ENCODE results near the gene GNMT. TPM values are rescaled to one million over a fixed set of nuclear protein-coding genes. Genes with fewer than 3 reads are reported as not detected.
"Not testable (repeated sequence)": the region's sequence is repeated elsewhere in the genome, so short reads cannot be mapped to it uniquely, and the experiment has no call there.

GNMT gene
- total RNA-seq, 3 donors from 2014 or later: 0.75 to 0.76 TPM; not detected in 1

DNA sequence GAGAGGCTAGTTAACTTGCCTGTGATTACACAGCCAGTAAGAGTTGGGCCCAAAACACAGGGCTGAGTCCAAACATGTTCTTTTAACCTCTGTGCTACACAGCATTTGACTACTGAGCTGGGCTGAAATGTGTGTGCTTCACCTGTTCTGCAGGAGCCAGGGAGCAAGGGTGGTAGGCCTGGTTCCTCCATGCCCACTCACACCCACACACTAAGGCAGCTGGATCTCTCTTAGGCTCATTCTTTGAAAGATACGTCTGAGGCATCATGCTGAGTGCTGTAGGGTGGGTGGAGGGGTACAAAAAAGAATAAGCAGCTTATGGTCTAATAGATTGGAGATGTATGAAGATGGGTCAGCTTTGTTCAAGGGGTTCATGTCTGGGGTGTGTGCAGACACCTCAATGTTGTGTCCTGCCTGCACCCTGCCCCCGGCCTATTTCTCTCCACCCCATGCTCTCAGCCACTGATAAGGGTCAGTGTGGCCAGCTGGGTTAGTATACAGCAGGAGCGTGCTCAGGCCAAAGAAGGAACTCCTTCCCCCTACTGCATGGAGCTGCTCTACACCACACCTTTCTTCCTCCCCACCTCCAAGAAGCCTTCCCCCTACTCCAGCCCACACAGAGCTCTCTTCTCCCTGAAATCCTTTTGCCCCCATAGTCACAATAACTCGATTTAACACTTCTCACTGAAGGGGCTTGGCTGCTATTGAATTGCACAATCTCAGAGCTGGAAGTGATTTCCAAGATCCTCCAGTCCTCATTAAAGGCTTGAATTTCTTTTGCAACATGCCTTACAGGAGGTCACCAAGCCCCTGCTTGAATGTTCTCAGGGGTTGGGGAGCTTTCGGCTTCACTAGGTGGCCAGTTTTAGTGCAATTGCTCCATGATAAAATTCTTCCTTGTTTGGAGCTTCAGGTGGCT lies 27.2 kb downstream of the GNMT start:
- H3K4me3 ChIP-seq: no peak overlapping the region
- intact Hi-C loops (cut with DNase I, micrococcal nuclease): no loop called here
- TF ChIP-seq, protein P1, sequence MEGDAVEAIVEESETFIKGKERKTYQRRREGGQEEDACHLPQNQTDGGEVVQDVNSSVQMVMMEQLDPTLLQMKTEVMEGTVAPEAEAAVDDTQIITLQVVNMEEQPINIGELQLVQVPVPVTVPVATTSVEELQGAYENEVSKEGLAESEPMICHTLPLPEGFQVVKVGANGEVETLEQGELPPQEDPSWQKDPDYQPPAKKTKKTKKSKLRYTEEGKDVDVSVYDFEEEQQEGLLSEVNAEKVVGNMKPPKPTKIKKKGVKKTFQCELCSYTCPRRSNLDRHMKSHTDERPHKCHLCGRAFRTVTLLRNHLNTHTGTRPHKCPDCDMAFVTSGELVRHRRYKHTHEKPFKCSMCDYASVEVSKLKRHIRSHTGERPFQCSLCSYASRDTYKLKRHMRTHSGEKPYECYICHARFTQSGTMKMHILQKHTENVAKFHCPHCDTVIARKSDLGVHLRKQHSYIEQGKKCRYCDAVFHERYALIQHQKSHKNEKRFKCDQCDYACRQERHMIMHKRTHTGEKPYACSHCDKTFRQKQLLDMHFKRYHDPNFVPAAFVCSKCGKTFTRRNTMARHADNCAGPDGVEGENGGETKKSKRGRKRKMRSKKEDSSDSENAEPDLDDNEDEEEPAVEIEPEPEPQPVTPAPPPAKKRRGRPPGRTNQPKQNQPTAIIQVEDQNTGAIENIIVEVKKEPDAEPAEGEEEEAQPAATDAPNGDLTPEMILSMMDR (IDR thresholded peaks at IDR 0.05): no peak
- H3K36me3 ChIP-seq (ENCODE audit: low read depth): no peaks in the 10 kb centered on the region
- DNase-seq (peak in 1 of 3 donors; percentile 1), ATAC-seq (no peak)
- no peaks in the 10 kb centered on the region for H3K9me3 ChIP-seq
- H3K4me1 ChIP-seq (ENCODE audit: low read depth): peaks cover 27% of the 10 kb centered on the region

DNA sequence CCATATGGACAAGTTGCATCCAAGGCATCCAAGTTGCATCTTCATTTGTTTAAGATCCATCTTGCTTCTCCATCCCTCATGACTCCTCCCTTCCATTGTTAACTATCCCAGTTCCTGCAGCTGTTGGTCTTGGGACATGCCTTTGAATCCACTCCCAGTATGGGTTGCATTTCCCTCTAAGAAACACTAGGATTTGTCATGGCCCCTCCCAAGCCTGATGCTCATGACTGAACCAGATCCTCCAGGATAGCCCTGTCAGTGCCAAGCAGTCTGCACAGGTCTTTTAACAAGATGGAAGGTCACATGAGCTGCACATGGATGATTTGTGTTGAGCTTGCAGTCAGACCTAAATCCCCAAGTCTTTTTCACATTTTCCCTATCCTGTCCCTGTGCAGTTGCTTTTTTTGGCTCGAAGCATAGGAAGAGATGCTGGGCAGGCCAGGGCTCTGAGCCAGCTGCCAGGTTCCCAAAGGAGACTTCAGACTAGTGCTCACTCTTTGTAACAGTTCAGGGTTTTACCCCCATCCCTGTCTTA lies 28.0 kb downstream of the GNMT start:
- intact Hi-C loops (cut with DNase I, micrococcal nuclease): no loop called here
- ATAC-seq (no peak), DNase-seq (no peak)
- H3K4me1 ChIP-seq (ENCODE audit: low read depth): peaks cover 27% of the 10 kb centered on the region
- TF ChIP-seq, protein P1 (IDR thresholded peaks at IDR 0.05): no peak
- no peak overlapping the region for H3K4me3 ChIP-seq
- H3K36me3 ChIP-seq (ENCODE audit: low read depth): no peaks in the 10 kb centered on the region
- no peaks in the 10 kb centered on the region for H3K9me3 ChIP-seq

DNA sequence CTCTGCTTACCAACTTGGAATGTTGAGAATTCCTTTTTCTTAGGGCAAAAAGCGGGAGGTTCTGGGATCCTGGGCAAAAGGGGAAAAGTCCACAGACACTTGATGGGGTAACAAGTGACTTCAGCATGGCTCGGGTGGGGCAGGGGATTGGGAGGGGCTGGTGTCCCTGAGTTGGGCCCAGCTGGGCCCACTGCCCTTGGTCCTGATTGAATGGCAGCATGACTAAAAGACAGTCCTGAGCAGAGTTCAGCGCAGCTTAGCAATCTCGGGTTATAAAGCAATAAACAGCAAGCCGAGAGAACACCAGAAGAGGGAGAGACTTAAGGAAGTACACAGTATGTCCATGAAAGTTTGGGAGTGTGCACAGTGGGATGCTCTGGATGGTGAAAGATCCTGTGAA lies 29.4 kb downstream of the GNMT start:
- peak; percentile 43 to 72 (median 71) for DNase-seq
- ATAC-seq: peak; percentile 93
- Histone ChIP-seq H3K4me3 (no peak overlapping the region), H3K9me3 (no peaks in the 10 kb centered on the region), H3K4me1 (ENCODE audit: low read depth) (peaks cover 27% of the 10 kb centered on the region), H3K36me3 (ENCODE audit: low read depth) (no peaks in the 10 kb centered on the region)
- intact Hi-C loops (cut with DNase I, micrococcal nuclease): no loop called here
- TF ChIP-seq, protein P1 (IDR thresholded peaks at IDR 0.05): no peak

DNA sequence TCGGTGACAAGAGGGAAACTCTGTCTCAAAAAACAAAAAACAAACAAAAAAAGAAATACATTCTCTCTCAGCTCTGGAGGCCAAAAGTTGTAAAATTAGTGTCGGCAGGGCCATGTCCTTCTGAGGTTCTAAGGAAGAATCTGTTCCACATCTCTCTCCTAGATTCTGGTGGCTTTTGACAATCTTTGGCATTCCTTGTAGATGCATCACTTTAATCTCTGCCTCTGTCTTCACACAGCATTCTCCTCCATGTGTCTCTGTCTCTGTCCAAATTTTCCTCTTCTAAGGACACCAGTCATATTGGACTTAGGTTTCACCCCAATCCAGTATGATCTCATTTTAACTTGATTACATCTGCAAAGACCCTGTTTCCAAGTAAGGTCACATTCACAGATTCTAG lies 32.9 kb downstream of the GNMT start:
- Histone ChIP-seq H3K9me3 (no peaks in the 10 kb centered on the region), H3K36me3 (ENCODE audit: low read depth) (no peaks in the 10 kb centered on the region), H3K4me1 (ENCODE audit: low read depth) (peaks cover 21% of the 10 kb centered on the region), H3K4me3 (no peak overlapping the region)
- DNase-seq: no peak
- ATAC-seq: no peak
- TF ChIP-seq, protein P1 (IDR thresholded peaks at IDR 0.05): no peak
- intact Hi-C loops (cut with DNase I, micrococcal nuclease): no loop called here

DNA sequence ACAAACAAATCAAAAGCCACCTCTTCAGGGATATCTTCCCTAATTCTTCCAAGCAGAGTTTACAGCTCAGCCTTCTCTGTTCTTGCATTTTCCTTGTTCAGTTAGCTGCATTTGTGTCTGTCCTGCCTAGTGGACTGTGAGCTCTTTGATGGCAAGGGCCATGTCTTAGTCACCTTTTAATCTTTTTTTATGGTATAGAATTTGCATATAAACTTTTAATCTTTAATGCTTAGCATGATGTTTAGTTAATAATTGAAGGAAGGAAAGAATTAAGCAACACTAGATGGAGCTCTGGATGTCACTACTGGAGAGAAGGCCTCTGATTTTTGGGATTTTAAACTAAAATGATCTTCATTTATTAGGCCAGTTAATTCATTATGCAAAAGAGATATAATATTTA lies 36.0 kb downstream of the GNMT start:
- Histone ChIP-seq H3K9me3 (no peaks in the 10 kb centered on the region), H3K4me3 (no peak overlapping the region), H3K4me1 (ENCODE audit: low read depth) (peaks cover 7% of the 10 kb centered on the region), H3K36me3 (ENCODE audit: low read depth) (no peaks in the 10 kb centered on the region)
- TF ChIP-seq, protein P1 (IDR thresholded peaks at IDR 0.05): no peak
- peak; percentile 95 for ATAC-seq
- no peak for DNase-seq
- intact Hi-C loops (cut with DNase I, micrococcal nuclease): no loop called here

DNA sequence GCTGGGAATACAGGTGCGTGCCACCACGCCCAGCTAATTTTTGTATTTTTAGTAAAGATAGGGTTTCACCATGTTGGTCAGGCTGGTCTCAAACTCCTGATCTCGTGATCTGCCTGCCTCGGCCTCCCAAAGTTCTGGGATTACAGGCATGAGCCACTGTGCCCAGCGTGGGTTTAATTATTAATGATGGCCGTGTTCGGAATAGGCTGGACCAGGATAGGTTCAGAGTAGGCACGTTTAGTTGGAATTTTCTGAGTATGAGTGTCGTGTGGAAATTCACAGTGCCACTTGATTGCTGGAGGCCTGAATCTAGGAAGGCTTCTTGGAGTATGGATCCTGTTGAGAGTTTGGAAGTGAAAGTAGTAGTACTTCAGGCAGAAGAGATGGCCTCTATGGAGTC lies 37.7 kb downstream of the GNMT start:
- not testable (repeated sequence) for H3K9me3 ChIP-seq, ATAC-seq

More for the DNA sequence above, 37.7 kb downstream of the GNMT start:
- H3K4me1 ChIP-seq (ENCODE audit: low read depth); DNase-seq; intact Hi-C loops (cut with DNase I, micrococcal nuclease); H3K36me3 ChIP-seq (ENCODE audit: low read depth); H3K4me3 ChIP-seq: not testable (repeated sequence)

Measured in mucosa of descending colon (tissue), 3 donors.